ENCODE data around the gene PNCK. TPM values are rescaled to one million over a fixed set of nuclear protein-coding genes. Genes with fewer than 3 reads are reported as not detected.

The PNCK gene
- total RNA-seq, 1 experiment from 2014 or later: 0.84 TPM

DNA sequence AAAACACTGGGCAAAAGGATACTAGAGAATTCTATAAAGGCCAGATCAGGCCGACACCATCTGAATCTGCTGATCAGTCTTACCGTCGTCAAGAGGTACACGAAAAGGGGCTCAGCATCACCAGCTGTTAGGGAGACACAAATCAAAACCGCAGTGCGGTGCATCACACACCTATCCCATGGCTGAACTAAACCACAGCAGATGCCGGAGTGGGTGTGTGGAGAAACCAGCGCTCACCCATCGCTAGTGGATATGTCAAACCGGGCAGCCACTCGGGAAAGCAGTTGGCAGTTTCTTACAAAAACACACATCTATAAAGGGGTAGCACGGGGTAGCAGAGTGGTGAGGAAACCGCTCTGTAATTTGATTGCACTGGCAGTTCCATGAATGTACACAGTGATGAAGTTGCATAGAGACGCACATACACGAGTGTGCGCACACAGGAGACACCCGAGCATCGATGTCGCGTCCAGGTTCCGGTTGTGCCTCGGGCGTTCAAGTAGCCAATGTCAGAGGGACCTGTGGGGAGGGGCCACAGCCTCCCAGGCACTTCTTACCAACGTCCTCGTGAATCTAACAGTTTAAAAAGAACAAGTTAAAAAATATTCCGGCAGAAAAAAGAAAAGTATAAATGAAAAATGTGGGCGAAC is 51.5 kb downstream of the PNCK start:
- no peak overlapping the region for H3K9ac ChIP-seq (ENCODE audit: low read length)
- H3K79me2 ChIP-seq (ENCODE audit: insufficient read depth, low read length): no peaks in the 10 kb centered on the region
- TF ChIP-seq JUND (IDR thresholded peaks at IDR 0.05) (no peak), RAD21 (IDR thresholded peaks at IDR 0.05; ENCODE audit: low read depth) (no peak), MAX (IDR thresholded peaks at IDR 0.05) (no peak), POLR2A (IDR thresholded peaks at IDR 0.05; ENCODE audit: borderline replicate concordance, extremely low read depth, insufficient read depth, insufficient read length) (no peak), SRF (IDR thresholded peaks at IDR 0.05; ENCODE audit: low read depth) (no peak), EZH2phosphoT487 (IDR thresholded peaks at IDR 0.05; ENCODE audit: borderline replicate concordance) (no peak), EGR1 (IDR thresholded peaks at IDR 0.05; ENCODE audit: low read depth) (no peak), ATF3 (IDR thresholded peaks at IDR 0.05) (no peak), TCF7L2 (IDR thresholded peaks at IDR 0.05; ENCODE audit: borderline replicate concordance, extremely low read depth, insufficient read depth, insufficient read length) (no peak), ZNF274 (IDR thresholded peaks at IDR 0.05; ENCODE audit: low read depth, low read length) (no peak), YY1 (IDR thresholded peaks at IDR 0.05; ENCODE audit: extremely low read depth, insufficient replicate concordance, low read depth, low read length) (no peak), ZBTB33 (IDR thresholded peaks at IDR 0.05; ENCODE audit: extremely low read depth, insufficient replicate concordance, low read length) (no peak), ELF1 (IDR thresholded peaks at IDR 0.05; ENCODE audit: borderline replicate concordance, low read depth) (no peak), EZH2 (IDR thresholded peaks at IDR 0.05) (no peak), CEBPB (IDR thresholded peaks at IDR 0.05; ENCODE audit: low read depth) (no peak), FOSL1 (IDR thresholded peaks at IDR 0.05; ENCODE audit: low read depth) (no peak), ZFX (IDR thresholded peaks at IDR 0.05) (no peak)
- TF ChIP-seq, protein P1, sequence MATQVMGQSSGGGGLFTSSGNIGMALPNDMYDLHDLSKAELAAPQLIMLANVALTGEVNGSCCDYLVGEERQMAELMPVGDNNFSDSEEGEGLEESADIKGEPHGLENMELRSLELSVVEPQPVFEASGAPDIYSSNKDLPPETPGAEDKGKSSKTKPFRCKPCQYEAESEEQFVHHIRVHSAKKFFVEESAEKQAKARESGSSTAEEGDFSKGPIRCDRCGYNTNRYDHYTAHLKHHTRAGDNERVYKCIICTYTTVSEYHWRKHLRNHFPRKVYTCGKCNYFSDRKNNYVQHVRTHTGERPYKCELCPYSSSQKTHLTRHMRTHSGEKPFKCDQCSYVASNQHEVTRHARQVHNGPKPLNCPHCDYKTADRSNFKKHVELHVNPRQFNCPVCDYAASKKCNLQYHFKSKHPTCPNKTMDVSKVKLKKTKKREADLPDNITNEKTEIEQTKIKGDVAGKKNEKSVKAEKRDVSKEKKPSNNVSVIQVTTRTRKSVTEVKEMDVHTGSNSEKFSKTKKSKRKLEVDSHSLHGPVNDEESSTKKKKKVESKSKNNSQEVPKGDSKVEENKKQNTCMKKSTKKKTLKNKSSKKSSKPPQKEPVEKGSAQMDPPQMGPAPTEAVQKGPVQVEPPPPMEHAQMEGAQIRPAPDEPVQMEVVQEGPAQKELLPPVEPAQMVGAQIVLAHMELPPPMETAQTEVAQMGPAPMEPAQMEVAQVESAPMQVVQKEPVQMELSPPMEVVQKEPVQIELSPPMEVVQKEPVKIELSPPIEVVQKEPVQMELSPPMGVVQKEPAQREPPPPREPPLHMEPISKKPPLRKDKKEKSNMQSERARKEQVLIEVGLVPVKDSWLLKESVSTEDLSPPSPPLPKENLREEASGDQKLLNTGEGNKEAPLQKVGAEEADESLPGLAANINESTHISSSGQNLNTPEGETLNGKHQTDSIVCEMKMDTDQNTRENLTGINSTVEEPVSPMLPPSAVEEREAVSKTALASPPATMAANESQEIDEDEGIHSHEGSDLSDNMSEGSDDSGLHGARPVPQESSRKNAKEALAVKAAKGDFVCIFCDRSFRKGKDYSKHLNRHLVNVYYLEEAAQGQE (IDR thresholded peaks at IDR 0.05; ENCODE audit: low read depth): no peak
- no TSS peak for BruUV-seq (replicated peaks)
- intact Hi-C loops (cut with micrococcal nuclease): no loop called here
- H3K4me2 ChIP-seq (ENCODE audit: low read length): no peak overlapping the region
- H3K9me2 ChIP-seq (ENCODE audit: insufficient read depth): no peaks in the 10 kb centered on the region
- no peak overlapping the region for H3K27ac ChIP-seq (ENCODE audit: low read depth, low read length)
- no peaks in the 10 kb centered on the region for H4K20me1 ChIP-seq (ENCODE audit: insufficient read depth)
- no peak overlapping the region for H2AFZ ChIP-seq (ENCODE audit: low read depth, low read length, poor library complexity, severe bottlenecking)
- ChIA-PET RAD21 (ENCODE audit: low non-redundant PET in 1 of 2, low total read pairs in 2 of 2, uncharacterized antibody in 2 of 2, unreplicated experiment in 2 of 2) (no interaction called here), POLR2A (no interaction called here), CTCF (no interaction called here)
- no peak for DNase-seq (ENCODE audit: low read depth, low spot score)
- 0 out of 2 replicates have a peak, but pooled peaks cover 2% of the 10 kb centered on the region for H3K27me3 ChIP-seq (ENCODE audit: insufficient read depth, low read length)
- no peaks in the 10 kb centered on the region for H3K9me3 ChIP-seq (ENCODE audit: control insufficient read depth in 1 of 2, insufficient read depth in 1 of 2, low read depth in 1 of 2, low read length in 2 of 2)
- H3K36me3 ChIP-seq (ENCODE audit: control insufficient read depth in 1 of 2, insufficient read depth in 2 of 2, low read length in 2 of 2): no peaks in the 10 kb centered on the region
- no peak for ATAC-seq
- no peak overlapping the region for H3K4me3 ChIP-seq (replicated peaks in 1 of 2; ENCODE audit: low read depth in 1 of 2, low read length in 2 of 2)
- no peaks in the 10 kb centered on the region for H3K4me1 ChIP-seq (ENCODE audit: control insufficient read depth in 1 of 2, insufficient read depth in 2 of 2, low read length in 2 of 2)
